IPS-NIHi7 (cell line): ENCODE data around the gene MEGF6.

Experiments used
- DNase-seq: peaks from one replicate; pipeline ENCODE4 v3.0.0; 2012; ENCODE audit warnings: mixed read lengths; ENCODE audit errors: extremely low spot score

MEGF6 gene

GRCh38 chr1:3609769-3610526 lies 1.4 kb downstream of the MEGF6 start:
- DNase-seq, result no peak

- no peak for DNase-seq
These were observed 2.1 kb downstream of the MEGF6 start for GRCh38 chr1:3609016-3609768.

- no peak for DNase-seq
These were observed 3.2 kb downstream of the MEGF6 start for GRCh38 chr1:3608154-3608553.

- no peak for DNase-seq
These were observed 3.6 kb downstream of the MEGF6 start for GRCh38 chr1:3607703-3608065.

- DNase-seq, result no peak
These were observed 4.3 kb downstream of the MEGF6 start for GRCh38 chr1:3606779-3607702.

GRCh38 chr1:3604997-3605823 lies 6.1 kb downstream of the MEGF6 start:
- DNase-seq, result no peak

GRCh38 chr1:3604468-3604974 lies 6.8 kb downstream of the MEGF6 start:
- DNase-seq, result no peak

- no peak for DNase-seq
These were observed 7.5 kb downstream of the MEGF6 start for GRCh38 chr1:3603571-3604467.

GRCh38 chr1:3603156-3603555 lies 8.2 kb downstream of the MEGF6 start:
- no peak for DNase-seq

GRCh38 chr1:3602375-3602774 lies 8.9 kb downstream of the MEGF6 start:
- DNase-seq, result no peak

- no peak for DNase-seq
These were observed 9.6 kb downstream of the MEGF6 start for GRCh38 chr1:3601743-3602142.

- DNase-seq, result no peak
These were observed 11.0 kb downstream of the MEGF6 start for GRCh38 chr1:3600354-3600753.

- DNase-seq, result no peak
These were observed 11.5 kb downstream of the MEGF6 start for GRCh38 chr1:3599816-3600215.

GRCh38 chr1:3599286-3599811 lies 12.0 kb downstream of the MEGF6 start:
- no peak for DNase-seq

- no peak for DNase-seq
These were observed 12.6 kb downstream of the MEGF6 start for GRCh38 chr1:3598522-3599285.

- no peak for DNase-seq
These were observed 13.2 kb downstream of the MEGF6 start for GRCh38 chr1:3598051-3598491.

GRCh38 chr1:3597599-3597964 lies 13.7 kb downstream of the MEGF6 start:
- no peak for DNase-seq

GRCh38 chr1:3596663-3597598 lies 14.4 kb downstream of the MEGF6 start:
- no peak for DNase-seq
